ENCODE measurements around the gene GID8. TPM values are rescaled to one million over a fixed set of nuclear protein-coding genes. Genes with fewer than 3 reads are reported as not detected.

The GID8 gene
- total and polyA plus RNA-seq, 2 donors (not counting 1 experiment from before 2014, with no cell fraction given) = 12.4 to 47.4 TPM

DNA sequence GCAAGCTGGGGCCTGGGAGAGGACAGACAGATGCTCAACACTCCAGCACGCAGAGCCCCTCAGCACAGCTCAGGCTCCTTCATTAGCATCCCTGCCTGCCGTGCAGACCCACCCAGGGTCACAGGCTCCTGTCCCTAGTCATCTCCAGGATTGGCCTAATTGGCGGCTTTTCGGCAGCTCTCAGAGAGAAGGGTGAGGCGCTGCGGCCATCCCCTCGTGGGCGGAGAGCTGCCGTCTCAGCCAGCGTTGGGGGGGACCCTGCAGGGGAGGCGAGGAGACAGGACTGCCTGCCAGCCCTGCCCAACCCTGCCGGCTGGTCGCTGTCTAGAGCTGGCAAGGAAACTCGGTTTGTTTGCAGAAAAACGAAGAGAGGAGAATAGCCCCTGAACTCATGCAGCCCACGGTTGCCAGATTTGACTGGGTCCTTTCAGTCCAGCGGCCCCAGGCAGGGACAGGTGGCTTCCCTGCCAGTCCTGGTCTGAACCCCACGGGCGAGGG lies 42.0 kb downstream of the GID8 start:
- CTCF ChIA-PET = interaction anchor here (0.8 to 3.7 kb wide), 7 partner anchors 7 to 105 kb away, joined by 3 to 24 read pairs (median 4); no protein-coding TSS in a partner anchor
- Mint-ChIP-seq H3K27ac (no peak overlapping the region), H3K27me3 (peaks cover 49% of the 10 kb centered on the region), H3K9me3 (ENCODE audit: insufficient read depth) (no peaks in the 10 kb centered on the region), H3K4me3 (no peak overlapping the region), H3K4me1 (peaks cover 47% of the 10 kb centered on the region)
- Histone ChIP-seq H3K4me2 (replicated peaks; ENCODE audit: low read depth, low read length, poor library complexity, severe bottlenecking) (no peak overlapping the region), H3K9me3 (ENCODE audit: control extremely low read depth in 1 of 3, control insufficient read depth in 2 of 3, insufficient read depth in 1 of 3, low read length in 2 of 3) (peaks cover 0 to 32% (median 0%) of the 10 kb centered on the region in 3 donors), H3K4me1 (ENCODE audit: control insufficient read depth in 2 of 2, insufficient read depth in 2 of 2, low read length in 2 of 2) (peaks cover 53 to 58% of the 10 kb centered on the region in 2 donors), H3K27me3 (replicated peaks in 1 of 4; ENCODE audit: control extremely low read depth in 1 of 4, control insufficient read depth in 3 of 4, insufficient read depth in 4 of 4, low read length in 3 of 4) (peaks cover 0 to 86% (median 44%) of the 10 kb centered on the region in 4 experiments), H4K20me1 (ENCODE audit: control insufficient read depth, insufficient read depth, low read length, poor library complexity, severe bottlenecking) (peaks cover 7% of the 10 kb centered on the region), H3K36me3 (replicated peaks in 1 of 2; ENCODE audit: control extremely low read depth in 1 of 2, control insufficient read depth in 1 of 2, extremely low read depth in 1 of 2, insufficient read depth in 2 of 2, low read length in 1 of 2) (no peaks in the 10 kb centered on the region), H3K9ac (ENCODE audit: low read length) (no peak overlapping the region), H3K4me3 (ENCODE audit: control extremely low read depth in 1 of 5, extremely low read depth in 1 of 5, insufficient read depth in 1 of 5, low read depth in 2 of 5, low read length in 4 of 5) (no peak overlapping the region), H3K27ac (ENCODE audit: low read length in 2 of 2) (no peak overlapping the region), H3K79me2 (ENCODE audit: control insufficient read depth, insufficient read depth, low read length) (no peaks in the 10 kb centered on the region), H2AFZ (ENCODE audit: insufficient read depth, low read depth, low read length, poor library complexity, severe bottlenecking) (no peak overlapping the region)
- peak; percentile 45 for DNase-seq
- POLR2A ChIA-PET = interaction anchor here (0.7 kb wide), 1 partner anchor 27 kb away, joined by 4 read pairs; the partner anchor contains the start of gene BHLHE23
- TF ChIP-seq, protein P1, sequence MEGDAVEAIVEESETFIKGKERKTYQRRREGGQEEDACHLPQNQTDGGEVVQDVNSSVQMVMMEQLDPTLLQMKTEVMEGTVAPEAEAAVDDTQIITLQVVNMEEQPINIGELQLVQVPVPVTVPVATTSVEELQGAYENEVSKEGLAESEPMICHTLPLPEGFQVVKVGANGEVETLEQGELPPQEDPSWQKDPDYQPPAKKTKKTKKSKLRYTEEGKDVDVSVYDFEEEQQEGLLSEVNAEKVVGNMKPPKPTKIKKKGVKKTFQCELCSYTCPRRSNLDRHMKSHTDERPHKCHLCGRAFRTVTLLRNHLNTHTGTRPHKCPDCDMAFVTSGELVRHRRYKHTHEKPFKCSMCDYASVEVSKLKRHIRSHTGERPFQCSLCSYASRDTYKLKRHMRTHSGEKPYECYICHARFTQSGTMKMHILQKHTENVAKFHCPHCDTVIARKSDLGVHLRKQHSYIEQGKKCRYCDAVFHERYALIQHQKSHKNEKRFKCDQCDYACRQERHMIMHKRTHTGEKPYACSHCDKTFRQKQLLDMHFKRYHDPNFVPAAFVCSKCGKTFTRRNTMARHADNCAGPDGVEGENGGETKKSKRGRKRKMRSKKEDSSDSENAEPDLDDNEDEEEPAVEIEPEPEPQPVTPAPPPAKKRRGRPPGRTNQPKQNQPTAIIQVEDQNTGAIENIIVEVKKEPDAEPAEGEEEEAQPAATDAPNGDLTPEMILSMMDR (IDR thresholded peaks at IDR 0.05) = no peak
- TF ChIP-seq EZH2 (IDR thresholded peaks at IDR 0.05; ENCODE audit: borderline replicate concordance, insufficient read depth, low read depth, low read length, poor library complexity, severe bottlenecking) = no peak
- WGBS (ENCODE audit: insufficient coverage) = 12% methylated on average over 19 of the region's 19 CpGs
- no peak for ATAC-seq (ENCODE audit: low read depth)
- intact Hi-C loops (cut with micrococcal nuclease) = loop anchor here (5.0 kb wide), 1 partner anchor 858 kb away; the partner anchor contains the start of gene LSM14B

DNA sequence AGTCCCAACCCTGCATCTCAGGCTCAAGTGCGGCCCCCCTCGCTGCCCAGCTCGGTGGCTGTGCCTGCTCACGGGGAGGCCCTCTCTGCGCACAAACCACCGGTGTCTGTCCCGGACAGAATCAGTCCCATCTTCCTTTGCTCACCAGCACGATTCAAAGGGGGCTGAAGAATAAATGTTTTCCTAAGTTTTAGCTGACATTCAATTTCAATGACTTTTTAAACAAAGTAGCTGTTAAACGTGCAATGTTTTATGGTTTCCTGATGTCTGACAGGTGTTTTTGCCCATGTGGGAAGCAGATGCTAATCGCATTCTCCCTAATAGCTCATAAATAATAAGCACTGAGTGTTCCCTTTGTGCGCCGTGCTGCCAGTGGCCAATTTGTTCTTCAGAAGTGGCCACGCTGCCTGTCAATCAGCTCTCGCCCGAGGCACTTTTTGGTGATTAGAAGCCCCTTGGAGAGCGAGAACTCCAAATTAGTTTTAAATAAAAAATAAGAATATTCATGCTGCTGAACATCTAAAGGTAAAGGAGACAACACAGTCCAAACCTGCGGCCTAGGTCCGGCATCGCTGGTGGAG lies 42.5 kb downstream of the GID8 start:
- ChIA-PET CTCF (interaction anchor here (0.7 to 3.7 kb wide), 4 partner anchors 8 to 21 kb away, joined by 3 to 24 read pairs (median 4); no protein-coding TSS in a partner anchor), POLR2A (interaction anchor here (0.7 kb wide), 1 partner anchor 26 kb away, joined by 4 read pairs; the partner anchor contains the start of gene BHLHE23)
- DNase-seq (peak; percentile 44), ATAC-seq (ENCODE audit: low read depth) (no peak)
- Mint-ChIP-seq H3K27me3 (peaks cover 50% of the 10 kb centered on the region), H3K4me3 (peak overlapping the region; percentile 26), H3K27ac (no peak overlapping the region), H3K9me3 (ENCODE audit: insufficient read depth) (no peaks in the 10 kb centered on the region), H3K4me1 (peaks cover 47% of the 10 kb centered on the region)
- WGBS (ENCODE audit: insufficient coverage) = 20% methylated on average over 8 of the region's 19 CpGs
- Histone ChIP-seq H3K4me1 (ENCODE audit: control insufficient read depth in 2 of 2, insufficient read depth in 2 of 2, low read length in 2 of 2) (peaks cover 53 to 58% of the 10 kb centered on the region in 2 donors), H3K4me3 (ENCODE audit: control extremely low read depth in 1 of 5, extremely low read depth in 1 of 5, insufficient read depth in 1 of 5, low read depth in 2 of 5, low read length in 4 of 5) (no peak overlapping the region), H3K27me3 (replicated peaks in 1 of 4; ENCODE audit: control extremely low read depth in 1 of 4, control insufficient read depth in 3 of 4, insufficient read depth in 4 of 4, low read length in 3 of 4) (peaks cover 0 to 84% (median 42%) of the 10 kb centered on the region in 4 experiments), H2AFZ (ENCODE audit: insufficient read depth, low read depth, low read length, poor library complexity, severe bottlenecking) (no peak overlapping the region), H3K27ac (ENCODE audit: low read length in 2 of 2) (no peak overlapping the region), H3K9ac (ENCODE audit: low read length) (no peak overlapping the region), H4K20me1 (ENCODE audit: control insufficient read depth, insufficient read depth, low read length, poor library complexity, severe bottlenecking) (peaks cover 7% of the 10 kb centered on the region), H3K36me3 (replicated peaks in 1 of 2; ENCODE audit: control extremely low read depth in 1 of 2, control insufficient read depth in 1 of 2, extremely low read depth in 1 of 2, insufficient read depth in 2 of 2, low read length in 1 of 2) (no peaks in the 10 kb centered on the region), H3K9me3 (ENCODE audit: control extremely low read depth in 1 of 3, control insufficient read depth in 2 of 3, insufficient read depth in 1 of 3, low read length in 2 of 3) (peaks cover 0 to 28% (median 0%) of the 10 kb centered on the region in 3 donors), H3K4me2 (replicated peaks; ENCODE audit: low read depth, low read length, poor library complexity, severe bottlenecking) (peak overlapping the region; percentile 44), H3K79me2 (ENCODE audit: control insufficient read depth, insufficient read depth, low read length) (no peaks in the 10 kb centered on the region)
- TF ChIP-seq, protein P1 (IDR thresholded peaks at IDR 0.05) = no peak
- TF ChIP-seq EZH2 (IDR thresholded peaks at IDR 0.05; ENCODE audit: borderline replicate concordance, insufficient read depth, low read depth, low read length, poor library complexity, severe bottlenecking) = peak; percentile 44
- intact Hi-C loops (cut with micrococcal nuclease) = no loop called here
